GM19324 (cell line): ENCODE data around the gene ARRDC5.
"Not testable (repeated sequence)": the region's sequence is repeated elsewhere in the genome, so short reads cannot be mapped to it uniquely, and the experiment has no call there.

Experiments
- ATAC-seq: cut with Tn5 transposase; IDR thresholded peaks from one replicate; pipeline ENCODE4 v1.9.1; 2021; ENCODE audit warnings: mild to moderate bottlenecking, moderate library complexity; ENCODE audit not compliant: unreplicated experiment, low FRiP score

The ARRDC5 gene

GRCh38 chr19:4871711-4872110 is 31.0 kb downstream of the ARRDC5 start:
- ATAC-seq, result no peak

- no peak for ATAC-seq
Observed at GRCh38 chr19:4870025-4870700, 32.5 kb downstream of the ARRDC5 start.

GRCh38 chr19:4868286-4868834 is 34.3 kb downstream of the ARRDC5 start:
- no peak for ATAC-seq

GRCh38 chr19:4867534-4868285 is 35.0 kb downstream of the ARRDC5 start, which contains the start of gene PLIN3:
Gene PLIN3, minus strand, starts transcription at chr19:4867667. Its CDS starts 6,273 bp downstream, at chr19:4861394.
- peak; percentile 78 for ATAC-seq

- ATAC-seq, result no peak
Observed at GRCh38 chr19:4866595-4867424, 35.9 kb downstream of the ARRDC5 start.

GRCh38 chr19:4861147-4861546 is 41.5 kb downstream of the ARRDC5 start:
- ATAC-seq, result no peak

GRCh38 chr19:4859697-4860096 is 43.0 kb downstream of the ARRDC5 start:
- no peak for ATAC-seq

- ATAC-seq, result not testable (repeated sequence)
Observed at GRCh38 chr19:4856468-4856867, 46.2 kb downstream of the ARRDC5 start.

GRCh38 chr19:4853506-4853905 is 49.2 kb downstream of the ARRDC5 start:
- ATAC-seq, result not testable (repeated sequence)

GRCh38 chr19:4852484-4852883 is 50.2 kb downstream of the ARRDC5 start:
- no peak for ATAC-seq

GRCh38 chr19:4851551-4852290 is 51.0 kb downstream of the ARRDC5 start:
- ATAC-seq, result no peak

GRCh38 chr19:4849019-4849418 is 53.7 kb downstream of the ARRDC5 start:
- no peak for ATAC-seq

GRCh38 chr19:4847190-4847973 is 55.3 kb downstream of the ARRDC5 start:
- no peak for ATAC-seq

- ATAC-seq, result not testable (repeated sequence)
Observed at GRCh38 chr19:4845975-4846374, 56.7 kb downstream of the ARRDC5 start.

GRCh38 chr19:4844348-4845179 is 58.1 kb downstream of the ARRDC5 start:
- no peak for ATAC-seq

- no peak for ATAC-seq
Observed at GRCh38 chr19:4843647-4843965, 59.1 kb downstream of the ARRDC5 start.
